SK-N-MC (cell line): Measurements from ENCODE around the gene SELE.

Experiments
- DNase-seq: peaks from one replicate; pipeline ENCODE4 v3.0.0-alpha.2; 2011; ENCODE audit warnings: low read depth, low spot score
- H3K27ac ChIP-seq: fragments of 200-600 bp; sonication (generic); 2 replicates; pipeline ENCODE4 v1.5.1; 2016; ENCODE audit warnings: mixed run types
- H3K36me3 ChIP-seq: fragments of 200-600 bp; sonication (generic); 2 replicates; pipeline ENCODE4 v1.6.1; 2017; ENCODE audit warnings: antibody characterized with exemption, low read length, mixed read lengths; ENCODE audit not compliant: insufficient read depth
- H3K4me3 ChIP-seq: fragments of 200-600 bp; sonication (generic); 2 replicates; pipeline ENCODE4 v1.5.1; 2016
- H3K9ac ChIP-seq: fragments of 200-600 bp; sonication (generic); 2 replicates; pipeline ENCODE4 v1.8.0; 2017; ENCODE audit warnings: mixed run types, mixed read lengths; ENCODE audit not compliant: insufficient read length
- H3K9me3 ChIP-seq: fragments of 200-600 bp; sonication (generic); 2 replicates; pipeline ENCODE4 v1.6.1; 2017; ENCODE audit warnings: low read depth, mild to moderate bottlenecking, antibody characterized with exemption, low read length, moderate library complexity, mixed read lengths
- EZH2 ChIP-seq: fragments of 200-600 bp; sonication (generic); IDR thresholded peaks from one replicate; pipeline ENCODE4 v1.6.1; 2017; ENCODE audit warnings: antibody characterized with exemption
- FOXP2 ChIP-seq: optimal IDR thresholded peaks from 2 replicates; pipeline ENCODE3; 2011; ENCODE audit warnings: mild to moderate bottlenecking, moderate library complexity; ENCODE audit not compliant: insufficient read depth; ENCODE audit errors: extremely low read length, control extremely low read depth
- POLR2AphosphoS5 ChIP-seq: IDR thresholded peaks from 2 replicates; pipeline ENCODE4 v1.6.1; 2012; ENCODE audit warnings: mild to moderate bottlenecking, low read depth, low read length, borderline replicate concordance

SELE gene

DNA sequence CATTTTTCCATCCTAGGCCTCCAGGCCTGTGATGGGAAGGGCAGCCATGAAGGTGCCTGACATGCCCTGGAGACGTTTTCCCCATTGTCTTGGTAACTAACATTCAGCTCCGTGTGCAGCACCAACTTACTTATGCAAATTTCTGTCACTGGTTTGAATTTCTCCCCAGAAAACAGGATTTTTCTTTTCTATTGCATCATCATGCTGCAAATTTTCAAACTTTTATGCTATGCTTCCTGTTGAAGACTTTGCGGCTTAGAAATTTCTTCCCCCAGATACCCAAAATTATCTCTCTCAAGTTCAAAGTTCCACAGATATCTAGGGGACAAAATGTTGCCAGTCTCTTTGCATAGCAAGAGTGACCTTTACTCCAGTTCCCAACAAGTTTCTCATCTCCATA lies 25.2 kb upstream of the SELE start:
- Histone ChIP-seq H3K4me3 (no peak overlapping the region), H3K9me3 (no peaks in the 10 kb centered on the region), H3K9ac (no peak overlapping the region), H3K36me3 (no peaks in the 10 kb centered on the region), H3K27ac (no peak overlapping the region)
- no peak for TF ChIP-seq FOXP2
- no peak for TF ChIP-seq POLR2AphosphoS5
- no peak for TF ChIP-seq EZH2
- no peak for DNase-seq

DNA sequence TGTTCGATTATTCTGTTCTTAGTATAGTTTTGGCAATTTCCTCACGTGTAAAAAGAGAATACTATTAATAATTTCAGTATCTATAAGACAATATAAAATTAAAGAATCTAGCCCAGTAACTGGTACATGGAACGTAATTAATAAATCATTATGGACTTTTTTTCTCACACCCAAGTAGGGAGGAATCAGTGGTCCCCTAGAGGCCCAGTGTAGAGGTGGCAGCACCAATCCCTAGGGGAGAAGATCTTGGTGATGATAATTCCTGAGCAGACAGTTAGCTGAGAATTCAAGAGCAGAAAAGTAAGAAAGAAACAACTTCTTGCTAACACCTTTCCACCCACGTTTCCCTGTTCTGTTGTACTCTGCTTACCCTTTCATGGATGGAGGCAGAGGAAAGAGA lies 19.7 kb upstream of the SELE start:
- Histone ChIP-seq H3K36me3 (no peaks in the 10 kb centered on the region), H3K4me3 (no peak overlapping the region), H3K9me3 (no peaks in the 10 kb centered on the region), H3K27ac (no peak overlapping the region), H3K9ac (no peak overlapping the region)
- no peak for TF ChIP-seq FOXP2
- TF ChIP-seq POLR2AphosphoS5 = no peak
- TF ChIP-seq EZH2 = no peak
- DNase-seq = no peak

DNA sequence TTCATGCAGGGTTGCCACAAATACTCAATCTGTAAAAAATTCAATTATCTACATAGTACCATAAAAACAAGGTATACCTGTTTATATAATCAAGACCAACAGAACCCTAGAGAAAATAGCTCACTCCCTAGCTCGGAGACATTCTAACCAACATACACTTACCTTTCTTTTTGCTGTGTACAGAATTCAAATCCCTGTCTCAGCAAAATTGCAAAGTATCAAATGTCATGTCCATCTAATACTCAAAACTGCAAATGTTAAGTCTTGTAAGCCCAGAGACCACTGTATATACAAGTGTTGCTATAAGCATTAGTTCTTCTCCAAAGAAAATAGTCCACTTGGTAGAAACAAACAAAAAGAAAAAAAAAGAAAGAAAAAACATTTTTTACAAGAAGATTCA lies 16.2 kb upstream of the SELE start:
- Histone ChIP-seq H3K27ac (no peak overlapping the region), H3K9ac (no peak overlapping the region), H3K9me3 (no peaks in the 10 kb centered on the region), H3K36me3 (no peaks in the 10 kb centered on the region), H3K4me3 (no peak overlapping the region)
- no peak for DNase-seq
- TF ChIP-seq POLR2AphosphoS5 = no peak
- TF ChIP-seq EZH2 = no peak
- TF ChIP-seq FOXP2 = no peak

DNA sequence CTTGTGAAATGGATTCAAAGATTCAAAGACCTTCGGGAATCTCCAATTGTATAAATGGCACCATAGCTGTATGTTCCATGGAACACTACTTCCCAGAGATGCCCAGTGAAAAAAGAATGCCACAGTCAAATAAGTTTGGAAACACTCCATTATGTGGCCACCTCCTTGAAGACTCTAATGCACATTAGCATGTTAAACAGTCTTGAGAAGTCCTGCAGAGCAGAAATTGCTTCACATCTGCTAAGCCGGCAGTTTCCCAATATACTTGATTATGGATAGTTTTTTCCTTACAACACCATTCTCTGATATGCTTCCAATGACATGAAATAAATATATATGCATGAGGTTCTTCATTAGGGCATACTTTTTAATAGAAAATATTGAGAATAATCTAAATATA lies 12.7 kb upstream of the SELE start:
- TF ChIP-seq POLR2AphosphoS5 = no peak
- no peak for TF ChIP-seq FOXP2
- no peak for TF ChIP-seq EZH2
- Histone ChIP-seq H3K27ac (no peak overlapping the region), H3K9me3 (no peaks in the 10 kb centered on the region), H3K4me3 (no peak overlapping the region), H3K9ac (no peak overlapping the region), H3K36me3 (no peaks in the 10 kb centered on the region)
- no peak for DNase-seq

DNA sequence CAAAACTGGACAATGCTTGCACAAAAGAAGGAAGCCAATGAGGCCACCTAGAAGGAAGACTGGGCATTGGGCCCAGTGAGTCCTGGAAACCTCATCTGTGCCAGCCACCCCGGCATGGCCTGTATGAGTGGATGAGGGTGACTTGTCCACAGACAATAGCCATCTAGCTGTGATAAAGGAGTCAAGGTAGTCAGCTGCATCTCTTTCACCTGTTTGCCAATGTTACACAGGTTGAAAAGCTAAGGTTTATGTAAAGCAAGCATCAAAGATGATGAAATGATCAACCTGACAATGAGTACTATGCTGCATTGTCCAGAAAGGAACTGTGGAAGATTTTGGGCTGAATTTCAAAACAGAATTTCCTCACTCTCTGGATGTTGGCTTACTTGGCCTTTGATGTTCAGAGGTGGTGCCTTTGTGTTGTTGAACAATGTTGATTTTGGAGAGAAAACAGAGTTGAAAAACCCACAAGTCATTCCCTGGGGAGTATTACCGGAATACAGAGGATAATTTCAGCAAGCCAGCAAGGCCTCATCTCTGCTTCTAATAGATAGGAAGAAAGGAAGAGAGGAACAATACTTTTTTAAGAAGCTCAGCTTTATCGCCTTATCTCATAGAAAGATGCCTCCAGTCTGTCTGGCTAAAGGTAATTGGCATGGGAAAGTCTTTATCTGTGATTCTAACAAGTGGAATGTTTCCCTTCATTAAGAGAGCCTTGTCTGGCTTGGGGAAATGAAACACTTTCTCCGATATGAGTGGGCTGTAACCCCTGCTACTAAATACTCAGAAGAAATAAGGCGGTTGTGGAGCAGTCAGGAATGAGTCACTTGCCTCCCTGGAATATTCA lies 11.4 kb upstream of the SELE start:
- TF ChIP-seq FOXP2 (no peak), EZH2 (no peak), POLR2AphosphoS5 (no peak)
- H3K4me3 ChIP-seq = no peak overlapping the region
- no peaks in the 10 kb centered on the region for H3K36me3 ChIP-seq
- no peak overlapping the region for H3K9ac ChIP-seq
- no peaks in the 10 kb centered on the region for H3K9me3 ChIP-seq
- DNase-seq = no peak
- H3K27ac ChIP-seq = no peak overlapping the region

DNA sequence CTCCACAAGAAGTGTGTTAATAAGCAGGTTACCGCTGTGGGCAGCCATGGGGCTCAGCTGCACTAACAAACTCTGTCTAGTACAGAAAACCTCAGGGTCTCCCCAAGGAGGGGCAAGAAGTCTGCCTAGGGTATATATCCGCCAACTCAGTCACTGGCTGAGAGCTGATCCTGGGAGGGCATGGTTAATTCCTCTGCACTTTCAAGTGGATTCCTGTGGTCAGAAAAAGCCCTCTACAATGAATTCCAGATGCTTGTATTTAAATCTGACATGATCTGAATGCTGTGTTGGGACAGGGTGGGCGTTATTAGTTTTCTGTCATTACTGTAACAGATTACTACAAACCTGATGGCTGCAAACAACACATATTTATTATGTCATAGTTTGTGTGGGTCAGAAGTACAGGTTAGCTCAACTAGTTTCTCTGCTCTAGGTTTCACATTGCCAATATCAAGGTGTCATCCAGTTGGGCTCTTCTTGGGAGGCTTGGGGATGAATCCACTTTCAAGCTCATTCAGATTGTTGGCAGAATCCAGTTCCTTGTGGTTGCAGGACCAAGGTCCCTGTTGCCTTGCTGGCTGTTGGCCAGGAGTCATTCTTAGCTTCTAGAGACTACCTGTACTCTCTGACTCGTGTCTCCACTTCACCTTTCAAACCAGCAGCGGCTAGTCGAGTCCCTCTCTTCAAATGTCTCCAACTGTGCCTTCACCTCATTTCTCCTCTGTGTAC lies 8.0 kb upstream of the SELE start:
- no peaks in the 10 kb centered on the region for H3K36me3 ChIP-seq
- no peak for TF ChIP-seq EZH2
- no peak; the same call in 1 of the 2 replicates for TF ChIP-seq POLR2AphosphoS5
- no peak for TF ChIP-seq FOXP2
- peak; percentile 86 for DNase-seq
- no peaks in the 10 kb centered on the region for H3K9me3 ChIP-seq
- peak overlapping the region; percentile 60; the same call in 1 of the 2 replicates for H3K27ac ChIP-seq
- H3K9ac ChIP-seq = no peak overlapping the region
- peak overlapping the region; percentile 67 for H3K4me3 ChIP-seq

DNA sequence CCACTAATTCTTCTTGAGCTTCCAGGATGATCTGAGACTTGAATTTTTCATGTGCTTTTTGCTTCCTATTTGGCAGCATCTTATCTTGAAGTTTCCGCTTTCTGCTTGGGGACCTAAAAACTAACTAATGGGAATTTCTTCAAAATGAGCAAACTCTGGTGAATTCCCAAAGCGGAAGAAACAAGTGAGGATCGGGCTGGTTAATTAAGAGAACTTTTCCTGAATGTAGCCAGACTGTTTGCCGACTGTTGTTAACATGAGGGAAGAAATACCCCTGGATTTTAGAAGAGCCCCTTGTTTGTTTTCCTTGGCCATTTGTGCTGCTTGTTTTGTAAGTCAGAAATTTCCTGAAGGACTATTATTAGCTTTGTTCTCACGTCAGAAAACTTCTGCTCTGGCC lies 6.1 kb upstream of the SELE start:
- H3K4me3 ChIP-seq = no peak overlapping the region
- no peak for DNase-seq
- TF ChIP-seq EZH2 (no peak), POLR2AphosphoS5 (no peak), FOXP2 (no peak)
- H3K36me3 ChIP-seq = no peaks in the 10 kb centered on the region
- H3K9me3 ChIP-seq = no peaks in the 10 kb centered on the region
- H3K9ac ChIP-seq = no peak overlapping the region
- no peak overlapping the region for H3K27ac ChIP-seq

DNA sequence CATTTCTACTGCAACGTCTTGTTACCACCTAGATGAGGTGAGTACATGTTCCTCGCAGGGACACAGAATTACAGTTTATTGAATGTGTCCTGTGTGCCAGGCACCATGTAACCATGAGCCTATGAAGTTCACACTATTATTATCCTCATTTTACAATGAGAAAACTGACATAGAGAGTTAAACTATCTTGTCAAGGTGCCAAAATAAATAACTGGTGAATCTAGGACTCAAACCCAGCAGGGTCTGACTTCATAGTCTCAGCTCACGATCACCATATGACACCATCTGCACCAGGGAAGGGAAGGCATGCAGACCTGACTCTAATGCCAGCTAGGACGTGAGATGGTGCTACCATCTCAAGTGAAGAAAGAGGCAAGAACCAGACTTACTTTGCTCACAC lies 2.4 kb downstream of the SELE start:
- DNase-seq = no peak
- no peak for TF ChIP-seq FOXP2
- TF ChIP-seq EZH2 = no peak
- no peak for TF ChIP-seq POLR2AphosphoS5
- H3K27ac ChIP-seq = no peak overlapping the region

DNA sequence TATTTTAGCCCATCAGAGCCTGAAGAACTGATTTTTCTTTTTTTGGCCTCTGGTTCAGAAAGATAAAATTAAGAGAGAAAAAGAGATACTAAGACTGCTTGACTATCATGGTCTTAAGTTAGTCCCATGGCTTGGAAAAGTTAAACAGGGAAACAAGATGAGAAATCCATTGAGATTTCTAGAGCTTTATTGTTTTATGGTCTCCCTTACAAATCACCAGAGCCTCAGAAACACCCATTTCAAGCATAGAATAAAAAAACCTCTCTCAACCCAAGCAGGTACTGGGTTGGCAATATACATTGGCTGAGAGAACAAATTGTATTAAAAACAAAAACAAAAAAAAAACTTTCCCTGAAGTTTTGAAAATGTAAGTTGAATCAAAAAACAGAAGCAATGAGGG lies 3.9 kb downstream of the SELE start:
- TF ChIP-seq EZH2 (no peak), FOXP2 (no peak), POLR2AphosphoS5 (no peak)
- Histone ChIP-seq H3K36me3 (no peaks in the 10 kb centered on the region), H3K4me3 (no peak overlapping the region), H3K9ac (no peak overlapping the region), H3K9me3 (no peaks in the 10 kb centered on the region), H3K27ac (no peak overlapping the region)
- no peak for DNase-seq

More for the DNA sequence above, 2.4 kb downstream of the SELE start:
- Histone ChIP-seq H3K4me3 (no peak overlapping the region), H3K36me3 (no peaks in the 10 kb centered on the region), H3K9ac (no peak overlapping the region), H3K9me3 (no peaks in the 10 kb centered on the region)
